Kidney epithelial cell (primary cell): ENCODE data around the gene ST14. TPM values are rescaled to one million over a fixed set of nuclear protein-coding genes. Genes with fewer than 3 reads are reported as not detected.
A peak's percentile ranks its signal among the peaks of the same experiment; 100 is the strongest.

Experiments
- DNase-seq: peaks from one replicate; pipeline ENCODE4 v3.0.0-alpha.2; 2010; ENCODE audit warnings: low read depth
- H3K27me3 ChIP-seq: 2 replicates; pipeline ENCODE4 v1.6.0; 2011; ENCODE audit warnings: low read length; ENCODE audit not compliant: control insufficient read depth, insufficient read depth
- H3K36me3 ChIP-seq: 2 replicates; pipeline ENCODE4 v1.5.1; 2011; ENCODE audit warnings: low read length; ENCODE audit not compliant: control insufficient read depth, insufficient read depth
- H3K4me3 ChIP-seq: 2 replicates; pipeline ENCODE4 v1.5.1; 2011; ENCODE audit warnings: low read depth, mild to moderate bottlenecking, control low read depth, low read length
- CTCF ChIP-seq: IDR thresholded peaks from 2 replicates; pipeline ENCODE4 v1.5.1; 2011; ENCODE audit warnings: mild to moderate bottlenecking, moderate library complexity, low read length, control low read depth, inconsistent platforms; ENCODE audit not compliant: insufficient read depth, poor library complexity, severe bottlenecking
- total RNA-seq: library from RNA; depleted of rRNA; stranded (reverse); fragments of >200 nt; gene quantifications from 2 replicates; pipeline ENCODE4 v1.2.3, GENCODE V29; 2015

The ST14 gene
- total RNA-seq, 1 donor from 2014 or later: 93.0 TPM

- peaks cover 3% of the 10 kb centered on the region for H3K36me3 ChIP-seq
- TF ChIP-seq CTCF: no peak
- H3K4me3 ChIP-seq: no peak overlapping the region
- H3K27me3 ChIP-seq: no peaks in the 10 kb centered on the region
- no peak for DNase-seq
These were observed 29.7 kb upstream of the ST14 start for GRCh38 chr11:130129922-130130321.

- no peaks in the 10 kb centered on the region for H3K27me3 ChIP-seq
- H3K4me3 ChIP-seq: no peak overlapping the region
- TF ChIP-seq CTCF: peak; percentile 73
- no peak for DNase-seq
- peaks cover 2% of the 10 kb centered on the region for H3K36me3 ChIP-seq
These were observed 27.4 kb upstream of the ST14 start for GRCh38 chr11:130131961-130132850.

- H3K36me3 ChIP-seq: peaks cover 1% of the 10 kb centered on the region
- DNase-seq: no peak
- no peaks in the 10 kb centered on the region for H3K27me3 ChIP-seq
- TF ChIP-seq CTCF: no peak
- H3K4me3 ChIP-seq: no peak overlapping the region
These were observed 25.9 kb upstream of the ST14 start for GRCh38 chr11:130133716-130134115.

GRCh38 chr11:130136107-130136506 is 23.5 kb upstream of the ST14 start:
- DNase-seq: no peak
- H3K36me3 ChIP-seq: peaks cover 1% of the 10 kb centered on the region
- no peak overlapping the region for H3K4me3 ChIP-seq
- no peaks in the 10 kb centered on the region for H3K27me3 ChIP-seq
- TF ChIP-seq CTCF: no peak

- DNase-seq: no peak
- no peaks in the 10 kb centered on the region for H3K27me3 ChIP-seq
- H3K4me3 ChIP-seq: no peak overlapping the region
- peaks cover 1% of the 10 kb centered on the region for H3K36me3 ChIP-seq
- TF ChIP-seq CTCF: no peak
These were observed 21.6 kb upstream of the ST14 start for GRCh38 chr11:130137999-130138398.

- TF ChIP-seq CTCF: no peak
- H3K36me3 ChIP-seq: peaks cover 1% of the 10 kb centered on the region
- no peak for DNase-seq
- H3K27me3 ChIP-seq: no peaks in the 10 kb centered on the region
- no peak overlapping the region for H3K4me3 ChIP-seq
These were observed 20.2 kb upstream of the ST14 start for GRCh38 chr11:130139401-130139800.
